SK-N-SH (cell line): ENCODE measurements around the gene MAGI2. TPM values are rescaled to one million over a fixed set of nuclear protein-coding genes. Genes with fewer than 3 reads are reported as not detected.

Experiments used
- CTCF ChIA-PET: fragments of 300-600, 350-600 bp; formaldehyde crosslinking; extraction: SDS; loops from one replicate; lab custom pipeline; 2021; lab: Yijun Ruan, JAX
- POLR2A ChIA-PET: fragments of 350-600 bp; sonication (Branson Sonifier 250); formaldehyde crosslinking; extraction: SDS; loops from one replicate; lab custom pipeline; 2020; ENCODE audit warnings: antibody characterized with exemption, inconsistent platforms; lab: Yijun Ruan, JAX
- DNase-seq: peaks from one replicate; pipeline ENCODE4 v3.0.0; 2012
- H2AFZ ChIP-seq: fragments of 200-600 bp; sonication (generic); 2 replicates; pipeline ENCODE4 v1.8.1; 2016; ENCODE audit warnings: antibody characterized with exemption, mild to moderate bottlenecking, low read depth
- H3F3A ChIP-seq: fragments of 200-600 bp; sonication (generic); replicated peaks from 2 replicates; pipeline ENCODE3; 2016; ENCODE audit warnings: antibody characterized with exemption, mild to moderate bottlenecking; ENCODE audit not compliant: insufficient read depth
- H3K27ac ChIP-seq, 2 experiments: fragments of 200-500 bp in 1 of 2; fragments of 200-600 bp in 1 of 2; sonication (Bioruptor generic) in 1 of 2; sonication (generic), shearing (Covaris generic) in 1 of 2; 2 replicates each; pipeline versions ENCODE4 v1.5.1 to v1.6.1; 2014 to 2016; ENCODE audit warnings: low read depth in 2 of 2, inconsistent platforms in 1 of 2, low read length in 1 of 2, mild to moderate bottlenecking in 1 of 2, mixed read lengths in 1 of 2
- H3K27me3 ChIP-seq: fragments of 200-600 bp; sonication (generic), shearing (Covaris generic); 2 replicates; pipeline ENCODE4 v1.6.1; 2016; ENCODE audit warnings: mixed run types; ENCODE audit not compliant: insufficient read depth
- H3K36me3 ChIP-seq, 2 experiments: fragments of 200-500 bp in 1 of 2; fragments of 200-600 bp in 1 of 2; sonication (Bioruptor generic) in 1 of 2; sonication (generic) in 1 of 2; replicated peaks in 1 of 2; 2 replicates each; pipeline versions ENCODE3 to v1.5.1; 2014 to 2016; ENCODE audit warnings: low read length in 1 of 2, mild to moderate bottlenecking in 1 of 2; ENCODE audit not compliant: insufficient read depth in 2 of 2, control insufficient read depth in 1 of 2
- H3K4me1 ChIP-seq, 2 experiments: fragments of 200-500 bp in 1 of 2; fragments of 200-600 bp in 1 of 2; sonication (Bioruptor generic) in 1 of 2; sonication (generic), shearing (Covaris generic) in 1 of 2; 2 replicates each; pipeline versions ENCODE4 v1.5.1 to v1.6.1; 2014 to 2016; ENCODE audit warnings: low read depth in 1 of 2, low read length in 1 of 2, mixed run types in 1 of 2; ENCODE audit not compliant: insufficient read depth in 2 of 2, control insufficient read depth in 1 of 2
- H3K4me2 ChIP-seq: fragments of 200-600 bp; sonication (generic), shearing (Covaris generic); 2 replicates; pipeline ENCODE4 v1.6.1; 2017; ENCODE audit warnings: mixed run types
- H3K4me3 ChIP-seq, 2 experiments: fragments of 200-500 bp in 1 of 2; fragments of 200-600 bp in 1 of 2; sonication (Bioruptor generic) in 1 of 2; sonication (generic), shearing (Covaris generic) in 1 of 2; 2 replicates each; pipeline versions ENCODE4 v1.5.1 to v1.8.1; 2014 to 2016; ENCODE audit warnings: low read depth in 2 of 2, inconsistent platforms in 1 of 2, low read length in 1 of 2, mild to moderate bottlenecking in 1 of 2, mixed read lengths in 1 of 2, moderate library complexity in 1 of 2
- H3K79me2 ChIP-seq: fragments of 200-600 bp; sonication (generic); 2 replicates; pipeline ENCODE4 v1.8.1; 2017; ENCODE audit warnings: mild to moderate bottlenecking; ENCODE audit not compliant: insufficient read depth
- H3K9ac ChIP-seq: fragments of 200-600 bp; sonication (generic); 2 replicates; pipeline ENCODE4 v1.6.1; 2017; ENCODE audit warnings: mixed run types
- H3K9me2 ChIP-seq: fragments of 200-600 bp; sonication (generic); 2 replicates; pipeline ENCODE4 v1.6.1; 2017; ENCODE audit warnings: mixed run types
- H3K9me3 ChIP-seq: fragments of 200-600 bp; sonication (generic); 2 replicates; pipeline ENCODE4 v1.6.1; 2017; ENCODE audit warnings: mixed run types, mild to moderate bottlenecking, moderate library complexity
- H4K20me1 ChIP-seq: fragments of 200-600 bp; sonication (generic); 2 replicates; pipeline ENCODE4 v1.6.1; 2017; ENCODE audit warnings: mild to moderate bottlenecking, mixed run types; ENCODE audit not compliant: insufficient read depth
- CHD2 ChIP-seq: fragments of 150-350 bp; IDR thresholded peaks from 2 replicates; pipeline ENCODE4 v1.6.1; 2018; ENCODE audit warnings: low read length; ENCODE audit not compliant: partially characterized antibody
- EP300 ChIP-seq, 2 experiments: IDR thresholded peaks; 2 replicates each; pipeline versions ENCODE4 v1.4.0 to v1.6.1; 2012; ENCODE audit warnings: borderline replicate concordance in 1 of 2, low read depth in 1 of 2, low read length in 1 of 2
- EZH2phosphoT487 ChIP-seq: fragments of 200-600 bp; sonication (generic); IDR thresholded peaks from 2 replicates; pipeline ENCODE4 v1.6.1; 2017; ENCODE audit warnings: low read depth, mixed run types, mild to moderate bottlenecking, antibody characterized with exemption, moderate library complexity, borderline replicate concordance
- FOSL2 ChIP-seq: IDR thresholded peaks from 2 replicates; pipeline ENCODE4 v1.4.0; 2012; ENCODE audit warnings: low read depth, mild to moderate bottlenecking, moderate library complexity, borderline replicate concordance
- FOXM1 ChIP-seq: IDR thresholded peaks from 2 replicates; pipeline ENCODE4 v1.4.0; 2012; ENCODE audit warnings: low read depth, mild to moderate bottlenecking
- GABPA ChIP-seq: IDR thresholded peaks from 2 replicates; pipeline ENCODE4 v1.4.0; 2012; ENCODE audit warnings: low read depth, mild to moderate bottlenecking
- GATA2 ChIP-seq: sonication (generic); formaldehyde crosslinking; IDR thresholded peaks from 2 replicates; pipeline ENCODE4 v1.5.0; 2020; ENCODE audit warnings: mild to moderate bottlenecking, missing genetic modification reagents
- JUND ChIP-seq: IDR thresholded peaks from 2 replicates; pipeline ENCODE4 v1.4.0; 2012
- NFIC ChIP-seq: IDR thresholded peaks from 2 replicates; pipeline ENCODE4 v1.4.0; 2012; ENCODE audit warnings: borderline replicate concordance
- NRF1 ChIP-seq: IDR thresholded peaks from 2 replicates; pipeline ENCODE4 v1.6.1; 2012; ENCODE audit warnings: low read depth, mild to moderate bottlenecking, low read length
- POLR2AphosphoS5 ChIP-seq: IDR thresholded peaks from 2 replicates; pipeline ENCODE4 v1.6.1; 2012; ENCODE audit warnings: low read depth, low read length
- RFX5 ChIP-seq: IDR thresholded peaks from 2 replicates; pipeline ENCODE4 v1.6.1; 2012; ENCODE audit warnings: mild to moderate bottlenecking, improper control_type of control experiment, low read length
- RXRA ChIP-seq: IDR thresholded peaks from 2 replicates; pipeline ENCODE4 v1.4.0; 2012; ENCODE audit warnings: low read depth, mild to moderate bottlenecking, borderline replicate concordance
- TAF1 ChIP-seq: IDR thresholded peaks from 2 replicates; pipeline ENCODE4 v1.6.1; 2012; ENCODE audit warnings: low read depth, mild to moderate bottlenecking, low read length, moderate library complexity, borderline replicate concordance
- TCF12 ChIP-seq: IDR thresholded peaks from 2 replicates; pipeline ENCODE4 v1.4.0; 2012
- YY1 ChIP-seq: IDR thresholded peaks from 2 replicates; pipeline ENCODE4 v1.4.0; 2012; ENCODE audit warnings: low read depth, mild to moderate bottlenecking
- WGBS: methylation state at CpG from one replicate; pipeline ENCODE4 v1.1.6; 2017; ENCODE audit warnings: low lambda C conversion rate; 5-methylcytosine and 5-hydroxymethylcytosine counted together
- polyA plus RNA-seq, 3 experiments: library from polyadenylated mRNA; depleted of rRNA; stranded (reverse); fragments of >200 nt; gene quantifications; 2 replicates each; pipeline ENCODE4 v1.2.3, GENCODE V29; 2012
- TF ChIP-seq, protein P1 (sequence below): fragments of 200-600 bp; sonication (generic); IDR thresholded peaks from 2 replicates; pipeline ENCODE4 v1.6.1; 2017; ENCODE audit warnings: antibody characterized with exemption, mild to moderate bottlenecking, moderate library complexity
- TF ChIP-seq, protein P2 (sequence below): IDR thresholded peaks from 2 replicates; pipeline ENCODE4; 2012
- TF ChIP-seq, protein P3 (sequence below): IDR thresholded peaks from 2 replicates; pipeline ENCODE4 v1.4.0; 2012; ENCODE audit warnings: low read depth, borderline replicate concordance
- TF ChIP-seq, protein P4 (sequence below): fragments of 150-350 bp; IDR thresholded peaks from 2 replicates; pipeline ENCODE4 v1.6.1; 2017; ENCODE audit warnings: antibody characterized with exemption, low read length, low read depth, borderline replicate concordance

Gene MAGI2
- polyA plus RNA-seq, 1 of the 3 experiments (the other 2 are of a cell fraction) = 1.1 TPM

DNA sequence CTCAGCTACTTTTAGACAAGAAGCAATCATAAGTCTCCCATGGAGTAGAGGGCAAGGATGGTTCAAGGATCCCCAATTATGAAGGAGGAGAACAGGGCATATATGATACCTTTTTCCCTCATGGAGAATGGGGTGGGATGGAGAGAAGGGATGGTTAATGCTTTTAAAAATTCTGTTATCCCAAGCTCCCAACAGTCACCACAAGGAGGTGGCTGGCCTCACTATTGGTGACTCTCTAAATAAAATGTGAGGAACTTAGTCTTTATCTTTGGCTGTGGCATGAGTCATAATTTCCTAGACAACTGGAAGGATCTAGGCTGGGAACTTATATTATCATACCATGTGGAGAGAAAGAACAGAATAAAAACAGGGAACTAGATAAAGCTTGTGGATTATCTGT lies 1357.9 kb downstream of the MAGI2 start:
- no peaks in the 10 kb centered on the region for H3K9me2 ChIP-seq
- H2AFZ ChIP-seq = no peak overlapping the region
- TF ChIP-seq, protein P1, sequence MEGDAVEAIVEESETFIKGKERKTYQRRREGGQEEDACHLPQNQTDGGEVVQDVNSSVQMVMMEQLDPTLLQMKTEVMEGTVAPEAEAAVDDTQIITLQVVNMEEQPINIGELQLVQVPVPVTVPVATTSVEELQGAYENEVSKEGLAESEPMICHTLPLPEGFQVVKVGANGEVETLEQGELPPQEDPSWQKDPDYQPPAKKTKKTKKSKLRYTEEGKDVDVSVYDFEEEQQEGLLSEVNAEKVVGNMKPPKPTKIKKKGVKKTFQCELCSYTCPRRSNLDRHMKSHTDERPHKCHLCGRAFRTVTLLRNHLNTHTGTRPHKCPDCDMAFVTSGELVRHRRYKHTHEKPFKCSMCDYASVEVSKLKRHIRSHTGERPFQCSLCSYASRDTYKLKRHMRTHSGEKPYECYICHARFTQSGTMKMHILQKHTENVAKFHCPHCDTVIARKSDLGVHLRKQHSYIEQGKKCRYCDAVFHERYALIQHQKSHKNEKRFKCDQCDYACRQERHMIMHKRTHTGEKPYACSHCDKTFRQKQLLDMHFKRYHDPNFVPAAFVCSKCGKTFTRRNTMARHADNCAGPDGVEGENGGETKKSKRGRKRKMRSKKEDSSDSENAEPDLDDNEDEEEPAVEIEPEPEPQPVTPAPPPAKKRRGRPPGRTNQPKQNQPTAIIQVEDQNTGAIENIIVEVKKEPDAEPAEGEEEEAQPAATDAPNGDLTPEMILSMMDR = peak; percentile 39
- TF ChIP-seq TCF12 (no peak), POLR2AphosphoS5 (no peak), CHD2 (no peak), RXRA (no peak), GABPA (no peak), RFX5 (no peak), YY1 (no peak), EZH2phosphoT487 (no peak), FOSL2 (0 out of 2 replicates have a peak, but pooled peaks have one; percentile 19)
- TF ChIP-seq, protein P2, sequence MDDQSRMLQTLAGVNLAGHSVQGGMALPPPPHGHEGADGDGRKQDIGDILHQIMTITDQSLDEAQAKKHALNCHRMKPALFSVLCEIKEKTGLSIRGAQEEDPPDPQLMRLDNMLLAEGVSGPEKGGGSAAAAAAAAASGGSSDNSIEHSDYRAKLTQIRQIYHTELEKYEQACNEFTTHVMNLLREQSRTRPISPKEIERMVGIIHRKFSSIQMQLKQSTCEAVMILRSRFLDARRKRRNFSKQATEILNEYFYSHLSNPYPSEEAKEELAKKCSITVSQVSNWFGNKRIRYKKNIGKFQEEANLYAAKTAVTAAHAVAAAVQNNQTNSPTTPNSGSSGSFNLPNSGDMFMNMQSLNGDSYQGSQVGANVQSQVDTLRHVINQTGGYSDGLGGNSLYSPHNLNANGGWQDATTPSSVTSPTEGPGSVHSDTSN = no peak
- TF ChIP-seq, protein P3, sequence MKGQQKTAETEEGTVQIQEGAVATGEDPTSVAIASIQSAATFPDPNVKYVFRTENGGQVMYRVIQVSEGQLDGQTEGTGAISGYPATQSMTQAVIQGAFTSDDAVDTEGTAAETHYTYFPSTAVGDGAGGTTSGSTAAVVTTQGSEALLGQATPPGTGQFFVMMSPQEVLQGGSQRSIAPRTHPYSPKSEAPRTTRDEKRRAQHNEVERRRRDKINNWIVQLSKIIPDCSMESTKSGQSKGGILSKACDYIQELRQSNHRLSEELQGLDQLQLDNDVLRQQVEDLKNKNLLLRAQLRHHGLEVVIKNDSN = no peak
- POLR2A ChIA-PET = no interaction called here
- DNase-seq = no peak
- H4K20me1 ChIP-seq = no peaks in the 10 kb centered on the region
- H3F3A ChIP-seq = peaks cover 21% of the 10 kb centered on the region
- H3K27ac ChIP-seq = no peak overlapping the region
- H3K9me3 ChIP-seq = no peaks in the 10 kb centered on the region
- no peaks in the 10 kb centered on the region for H3K36me3 ChIP-seq
- no peaks in the 10 kb centered on the region for H3K79me2 ChIP-seq
- peaks cover 0 to 14% of the 10 kb centered on the region in 2 experiments; a peak in 2 of 4 replicates for H3K4me1 ChIP-seq
- H3K9ac ChIP-seq = no peak overlapping the region
- CTCF ChIA-PET = interaction anchor here (0.8 to 1.0 kb wide), 2 partner anchors 23 to 131 kb away, joined by 3 to 5 read pairs; no protein-coding TSS in a partner anchor
- no peak overlapping the region for H3K4me3 ChIP-seq
- H3K27me3 ChIP-seq = no peaks in the 10 kb centered on the region
- no peak overlapping the region for H3K4me2 ChIP-seq

DNA sequence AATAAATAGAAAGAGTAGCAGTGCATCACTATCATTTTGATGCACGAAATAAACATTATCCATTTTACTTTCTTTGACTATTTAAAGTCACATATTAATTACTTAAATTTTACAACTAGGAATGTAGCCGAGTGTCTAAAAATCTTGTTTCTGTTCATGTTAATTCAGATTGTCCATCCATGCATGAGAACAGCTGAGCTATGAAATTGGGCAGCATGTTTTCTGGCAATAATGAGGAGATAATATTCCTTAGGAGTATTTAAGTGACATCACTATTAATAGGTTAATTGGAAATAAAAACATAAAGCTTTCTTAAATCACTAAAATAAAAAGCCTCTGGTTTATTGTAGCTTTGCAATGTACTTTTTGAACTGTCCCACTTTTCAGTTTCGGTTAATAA lies 1361.1 kb downstream of the MAGI2 start:
- Histone ChIP-seq H3K4me1 (no peaks in the 10 kb centered on the region), H3K36me3 (no peaks in the 10 kb centered on the region), H3K9me2 (no peaks in the 10 kb centered on the region), H2AFZ (no peak overlapping the region), H3K9ac (no peak overlapping the region), H3K27me3 (no peaks in the 10 kb centered on the region), H3K27ac (no peak overlapping the region), H3F3A (no peaks in the 10 kb centered on the region), H4K20me1 (no peaks in the 10 kb centered on the region), H3K4me2 (no peak overlapping the region), H3K9me3 (no peaks in the 10 kb centered on the region), H3K4me3 (no peak overlapping the region), H3K79me2 (no peaks in the 10 kb centered on the region)
- DNase-seq = no peak
- WGBS = 70% methylated on average over 3 of the region's 3 CpGs
- TF ChIP-seq EP300 (IDR thresholded peaks at IDR 0.05; ENCODE audit: borderline replicate concordance in 1 of 2, low read depth in 1 of 2, low read length in 1 of 2) (no peak), FOXM1 (no peak), GATA2 (CRISPR knock-in tag) (no peak), YY1 (no peak), GABPA (no peak), CHD2 (no peak), RFX5 (no peak), NRF1 (no peak), TAF1 (no peak), NFIC (no peak), POLR2AphosphoS5 (no peak), JUND (no peak)
- TF ChIP-seq, protein P4, sequence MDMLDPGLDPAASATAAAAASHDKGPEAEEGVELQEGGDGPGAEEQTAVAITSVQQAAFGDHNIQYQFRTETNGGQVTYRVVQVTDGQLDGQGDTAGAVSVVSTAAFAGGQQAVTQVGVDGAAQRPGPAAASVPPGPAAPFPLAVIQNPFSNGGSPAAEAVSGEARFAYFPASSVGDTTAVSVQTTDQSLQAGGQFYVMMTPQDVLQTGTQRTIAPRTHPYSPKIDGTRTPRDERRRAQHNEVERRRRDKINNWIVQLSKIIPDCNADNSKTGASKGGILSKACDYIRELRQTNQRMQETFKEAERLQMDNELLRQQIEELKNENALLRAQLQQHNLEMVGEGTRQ = no peak
- TF ChIP-seq, protein P3 = no peak
- ChIA-PET POLR2A (no interaction called here), CTCF (interaction anchor here (0.9 to 1.1 kb wide), 2 partner anchors 23 to 42 kb away, joined by 3 read pairs; no protein-coding TSS in a partner anchor)
